Lung (tissue), 12 donors: Measurements from ENCODE around the gene SH3BP4. TPM values are rescaled to one million over a fixed set of nuclear protein-coding genes. Genes with fewer than 3 reads are reported as not detected.

Experiments
- ATAC-seq: fragments of 200-7000 bp; cut with Tn5 transposase; one replicate; pipeline ENCODE4 v1.9.1; 2020; ENCODE audit warnings: moderate number of reproducible peaks; ENCODE audit not compliant: insufficient read depth, low FRiP score
- DNase-seq, 3 donors: peaks; one replicate each; pipeline ENCODE4 v3.0.0-alpha.2; 2013 to 2017
- H3K27ac ChIP-seq, 2 donors: one replicate each; pipeline ENCODE4 v1.5.1; 2013; ENCODE audit warnings: mild to moderate bottlenecking in 2 of 2, moderate library complexity in 2 of 2, control low read depth in 1 of 2, inconsistent platforms in 1 of 2, low read depth in 1 of 2, low read length in 1 of 2
- H3K27me3 ChIP-seq, 3 donors: one replicate each; pipeline ENCODE4 v1.5.1; 2013; ENCODE audit warnings: low read length in 2 of 3; ENCODE audit not compliant: control insufficient read depth in 3 of 3, insufficient read depth in 3 of 3
- H3K36me3 ChIP-seq, 4 donors: one replicate each; pipeline ENCODE4 v1.5.1; 2013; ENCODE audit warnings: low read length in 4 of 4, mild to moderate bottlenecking in 1 of 4, moderate library complexity in 1 of 4; ENCODE audit not compliant: control insufficient read depth in 4 of 4, insufficient read depth in 4 of 4
- H3K4me1 ChIP-seq, 5 donors: one replicate each; pipeline ENCODE4 v1.5.1; 2013; ENCODE audit warnings: low read length in 5 of 5, mild to moderate bottlenecking in 2 of 5, moderate library complexity in 1 of 5; ENCODE audit not compliant: control insufficient read depth in 5 of 5, insufficient read depth in 5 of 5
- H3K4me3 ChIP-seq: one replicate; pipeline ENCODE4 v1.5.1; 2013; ENCODE audit warnings: mild to moderate bottlenecking, control low read depth, moderate library complexity
- H3K9ac ChIP-seq, 2 donors: one replicate each; pipeline ENCODE4 v1.5.1; 2013; ENCODE audit warnings: low read length in 2 of 2, control low read depth in 1 of 2; ENCODE audit not compliant: insufficient read depth in 1 of 2
- H3K9me3 ChIP-seq, 4 donors: one replicate each; pipeline ENCODE4 v1.5.1; 2013; ENCODE audit warnings: low read length in 3 of 4, mild to moderate bottlenecking in 1 of 4, moderate library complexity in 1 of 4; ENCODE audit not compliant: control insufficient read depth in 4 of 4, insufficient read depth in 3 of 4
- CTCF ChIP-seq: IDR thresholded peaks from 2 replicates; pipeline ENCODE4 v1.5.1; 2012; ENCODE audit warnings: mild to moderate bottlenecking; ENCODE audit errors: control extremely low read depth, extremely low read depth
- WGBS, 2 donors: extraction: QIAGEN DNeasy Blood & Tissue Kit; methylation state at CpG; one replicate each; pipeline ENCODE4 v1.1.7; 2013; 5-methylcytosine and 5-hydroxymethylcytosine counted together
- polyA plus RNA-seq, 2 donors: library from polyadenylated mRNA; stranded (reverse); fragments of 200-250 nt; gene quantifications; one replicate each; pipeline ENCODE4 v1.2.1, GENCODE V29; 2013
- total RNA-seq, 2 donors: library from RNA; depleted of rRNA in 1 of 2; stranded (reverse); fragments of >200 nt in 1 of 2; gene quantifications; one replicate each; pipeline ENCODE4 v1.2.1, GENCODE V29; 2014 to 2021
- donor health status: control.
- donor health status: control.
- donor health status: Bipolar disorder and iron deficiency.
- donor health status: healthy.
- donor health status: DM: yes; HTN: yes; CAD: no.

The SH3BP4 gene
- total and polyA plus RNA-seq, 4 donors = 12.0 to 36.5 (median 18.2) TPM

DNA sequence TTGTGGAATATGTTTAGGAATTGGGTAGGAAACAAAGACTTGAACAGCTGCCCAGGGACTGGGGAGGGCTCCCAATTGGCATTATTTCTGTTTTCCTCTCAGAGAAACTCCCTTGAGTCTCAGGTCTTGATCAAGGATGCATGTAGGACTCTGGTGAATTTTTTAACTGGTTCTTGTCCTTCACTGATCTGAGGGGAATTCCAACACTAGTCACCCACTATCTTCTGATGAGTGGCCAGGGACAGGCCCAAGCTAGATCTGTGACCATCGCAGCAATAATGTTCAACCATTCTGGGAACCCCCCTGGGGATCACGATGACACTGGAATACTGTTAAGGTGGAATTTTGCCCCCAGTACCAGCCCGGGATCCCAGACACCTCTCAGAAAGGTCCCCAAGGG, 132.0 kb downstream of the SH3BP4 start:
- no peak for TF ChIP-seq CTCF
- no peak overlapping the region for H3K9ac ChIP-seq
- no peaks in the 10 kb centered on the region for H3K27me3 ChIP-seq
- H3K36me3 ChIP-seq = no peaks in the 10 kb centered on the region
- peaks cover 0 to 11% (median 3%) of the 10 kb centered on the region in 5 donors for H3K4me1 ChIP-seq
- no peak for DNase-seq
- 83 to 86% methylated on average over 3 of the region's 3 CpGs for WGBS, 2 donors
- no peak for ATAC-seq
- H3K27ac ChIP-seq = no peak overlapping the region
- H3K4me3 ChIP-seq = no peak overlapping the region
- peaks cover 0 to 3% (median 2%) of the 10 kb centered on the region in 4 donors for H3K9me3 ChIP-seq

GRCh38 chr2:235084424-235084823, 132.6 kb downstream of the SH3BP4 start:
- Histone ChIP-seq H3K9ac (no peak overlapping the region), H3K36me3 (no peaks in the 10 kb centered on the region), H3K27ac (no peak overlapping the region), H3K9me3 (peaks cover 0 to 3% (median under 1%) of the 10 kb centered on the region in 4 donors), H3K4me3 (no peak overlapping the region), H3K4me1 (peaks cover 0 to 11% (median 3%) of the 10 kb centered on the region in 5 donors), H3K27me3 (no peaks in the 10 kb centered on the region)
- TF ChIP-seq CTCF = no peak
- WGBS, 2 donors = 90 to 95% methylated on average over 5 of the region's 5 CpGs
- ATAC-seq = no peak
- no peak for DNase-seq

DNA sequence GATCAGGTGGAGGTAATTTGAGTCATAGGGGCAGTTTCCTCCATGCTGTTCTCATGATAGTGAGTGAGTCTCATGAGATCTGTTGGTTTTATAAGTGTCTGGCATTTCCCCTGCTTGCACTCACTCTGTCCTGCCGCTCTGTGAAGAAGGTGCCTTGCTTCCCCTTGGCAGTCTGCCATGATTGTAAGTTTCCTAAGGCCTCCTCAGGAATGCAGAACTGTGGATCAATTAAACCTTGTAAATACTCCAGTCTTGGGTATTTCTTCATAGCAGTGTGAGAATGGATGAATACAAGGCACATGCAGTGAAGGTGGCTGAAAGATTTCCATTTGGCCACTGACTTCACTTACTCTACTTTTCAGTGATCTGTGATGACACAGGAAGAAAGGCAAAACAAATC, 133.7 kb downstream of the SH3BP4 start:
- Histone ChIP-seq H3K9me3 (peaks cover 0 to 3% (median under 1%) of the 10 kb centered on the region in 4 donors), H3K27me3 (no peaks in the 10 kb centered on the region), H3K36me3 (no peaks in the 10 kb centered on the region), H3K4me1 (peaks cover 0 to 11% (median 3%) of the 10 kb centered on the region in 5 donors), H3K4me3 (no peak overlapping the region), H3K9ac (no peak overlapping the region), H3K27ac (no peak overlapping the region)
- 43 to 56% methylated on average over 1 of the region's 1 CpG for WGBS, 2 donors
- DNase-seq (no peak), ATAC-seq (no peak)
- no peak for TF ChIP-seq CTCF
